Endothelial cell of umbilical vein (primary cell): ENCODE data around the gene BEAN1. TPM values are rescaled to one million over a fixed set of nuclear protein-coding genes. Genes with fewer than 3 reads are reported as not detected.

Experiments
- BruUV-seq: library from RNA; stranded (reverse); fragments of 400-500 nt; replicated peaks from 2 replicates; lab custom pipeline; 2021; lab: Mats Ljungman, UMichigan
- CTCF ChIA-PET: fragments of 300-600, 350-600 bp; sonication (Branson Sonifier 250); formaldehyde crosslinking; loops from one replicate; lab custom pipeline; 2021; ENCODE audit warnings: antibody characterized with exemption, inconsistent platforms; lab: Charles Lee
- POLR2A ChIA-PET: fragments of 300-600, 350-600 bp; sonication (Branson Sonifier 250); formaldehyde crosslinking; loops from one replicate; lab custom pipeline; 2021; ENCODE audit warnings: antibody characterized with exemption, inconsistent platforms; lab: Charles Lee
- DNase-seq: peaks from one replicate; pipeline ENCODE4 v3.0.0-alpha.2; 2011; ENCODE audit warnings: low read depth, low spot score
- FAIRE-seq: peaks from 2 replicates; lab custom pipeline; 2011; peaks lifted over from hg19 to GRCh38; lab: Jason Lieb, UNC
- H2AFZ ChIP-seq: 2 replicates; pipeline ENCODE4 v1.6.0; 2012; ENCODE audit warnings: low read depth, low read length, control low read depth, inconsistent platforms
- H3K27ac ChIP-seq: 2 replicates; pipeline ENCODE4 v1.5.1; 2011; ENCODE audit warnings: low read depth, mild to moderate bottlenecking, control low read depth, low read length, moderate library complexity; ENCODE audit not compliant: insufficient read depth
- H3K27me3 ChIP-seq, 2 experiments: 2 replicates each; pipeline versions ENCODE4 v1.6.0 to v1.6.1; 2011; ENCODE audit warnings: low read length in 2 of 2, mixed read lengths in 1 of 2; ENCODE audit not compliant: control insufficient read depth in 2 of 2, insufficient read depth in 2 of 2
- H3K36me3 ChIP-seq, 2 experiments: 2 replicates in 1 of 2; 3 replicates in 1 of 2; pipeline ENCODE4 v1.5.1; 2011; ENCODE audit warnings: low read length in 2 of 2, mild to moderate bottlenecking in 1 of 2, moderate library complexity in 1 of 2; ENCODE audit not compliant: control insufficient read depth in 2 of 2, insufficient read depth in 2 of 2; ENCODE audit errors: extremely low read depth in 1 of 2
- H3K4me1 ChIP-seq: 3 replicates; pipeline ENCODE4 v1.5.1; 2011; ENCODE audit warnings: mild to moderate bottlenecking, low read length; ENCODE audit not compliant: control insufficient read depth, insufficient read depth; ENCODE audit errors: extremely low read depth
- H3K4me2 ChIP-seq: 2 replicates; pipeline ENCODE4 v1.6.1; 2011; ENCODE audit warnings: low read length, control low read depth, mixed read lengths; ENCODE audit not compliant: insufficient read depth
- H3K4me3 ChIP-seq, 3 experiments: fragments of 200-600 bp in 1 of 3; sonication (generic), shearing (Covaris generic) in 1 of 3; replicated peaks in 1 of 3; 2 replicates each; pipeline ENCODE4 v1.5.1; 2011 to 2016; ENCODE audit warnings: control low read depth in 3 of 3, low read length in 3 of 3, mild to moderate bottlenecking in 2 of 3, inconsistent platforms in 1 of 3, low read depth in 1 of 3, moderate library complexity in 1 of 3; ENCODE audit not compliant: insufficient read depth in 1 of 3
- H3K79me2 ChIP-seq: 2 replicates; pipeline ENCODE4 v1.6.0; 2012; ENCODE audit warnings: low read length, inconsistent platforms; ENCODE audit not compliant: control insufficient read depth, insufficient read depth
- H3K9ac ChIP-seq: replicated peaks from 2 replicates; pipeline ENCODE3; 2011; ENCODE audit warnings: low read length, control low read depth; ENCODE audit not compliant: insufficient read depth; ENCODE audit errors: extremely low read depth
- H3K9me1 ChIP-seq: replicated peaks from 3 replicates; pipeline ENCODE4 v1.6.0; 2011; ENCODE audit warnings: mild to moderate bottlenecking, low read length; ENCODE audit not compliant: control insufficient read depth, insufficient read depth; ENCODE audit errors: extremely low read depth
- H3K9me3 ChIP-seq: replicated peaks from 2 replicates; pipeline ENCODE4 v1.5.1; 2012; ENCODE audit warnings: low read length, inconsistent platforms; ENCODE audit not compliant: control insufficient read depth, insufficient read depth
- H4K20me1 ChIP-seq: replicated peaks from 2 replicates; pipeline ENCODE3; 2011; ENCODE audit warnings: mild to moderate bottlenecking, low read length; ENCODE audit not compliant: control insufficient read depth, insufficient read depth; ENCODE audit errors: extremely low read depth
- EZH2 ChIP-seq: IDR thresholded peaks from 2 replicates; pipeline ENCODE4 v1.6.1; 2012; ENCODE audit warnings: borderline replicate concordance, low read depth, mild to moderate bottlenecking, moderate library complexity, low read length, inconsistent platforms; ENCODE audit not compliant: severe bottlenecking
- FOS ChIP-seq: IDR thresholded peaks from 2 replicates; pipeline ENCODE4 v1.6.1; 2011; ENCODE audit warnings: mild to moderate bottlenecking, low read length, moderate library complexity, borderline replicate concordance; ENCODE audit not compliant: insufficient read depth
- GATA2 ChIP-seq: IDR thresholded peaks from 2 replicates; pipeline ENCODE4 v1.7.0; 2011; ENCODE audit warnings: low read depth, mild to moderate bottlenecking, moderate library complexity, mixed read lengths, low read length; ENCODE audit not compliant: insufficient read length, insufficient read depth
- JUN ChIP-seq: IDR thresholded peaks from 2 replicates; pipeline ENCODE4 v1.6.1; 2011; ENCODE audit warnings: borderline replicate concordance, low read depth; ENCODE audit not compliant: insufficient read length, insufficient read depth
- MAX ChIP-seq: IDR thresholded peaks from 2 replicates; pipeline ENCODE4 v1.6.1; 2011; ENCODE audit not compliant: insufficient read depth, insufficient read length
- MYC ChIP-seq: IDR thresholded peaks from one replicate; pipeline ENCODE4 v1.6.1; 2011; ENCODE audit warnings: mild to moderate bottlenecking, low read depth, low read length
- POLR2AphosphoS5 ChIP-seq: IDR thresholded peaks from 2 replicates; pipeline ENCODE4 v1.6.1; 2012; ENCODE audit warnings: low read depth, mild to moderate bottlenecking, control low read depth, low read length, moderate library complexity; ENCODE audit not compliant: insufficient read depth
- dilution Hi-C: fragments of 300-500 bp; cut with MboI; formaldehyde crosslinking; loops from one replicate; pipeline ENCODE4 v1.15.0; 2019; ENCODE audit warnings: low sequenced_read_pairs; ENCODE audit not compliant: extremely low pct_ligation_motif_present
- intact Hi-C: fragments of 100-400 bp; cut with micrococcal nuclease; formaldehyde crosslinking; loops from one replicate; pipeline ENCODE4 v1.10.0; 2022
- polyA plus RNA-seq, 4 experiments: library from polyadenylated mRNA; depleted of rRNA in 3 of 4; stranded (reverse) in 3 of 4; unstranded in 1 of 4; fragments of >200 nt; gene quantifications; 2 replicates each; pipeline versions ENCODE4 v1.2.1 to v1.2.3, GENCODE V29; 2011 to 2012; ENCODE audit warnings: missing spikeins in 1 of 4
- total RNA-seq: library from RNA; stranded (reverse); gene quantifications from 2 replicates; pipeline ENCODE4 v1.2.3, GENCODE V29; 2021
- TF ChIP-seq, protein P1 (sequence below), 2 donors: IDR thresholded peaks; 1 replicate in 1 of 2; 2 replicates in 1 of 2; pipeline ENCODE4 v1.5.1; 2011; ENCODE audit warnings: low read length in 2 of 2, mild to moderate bottlenecking in 2 of 2, moderate library complexity in 2 of 2, control low read depth in 1 of 2, inconsistent platforms in 1 of 2, low read depth in 1 of 2; ENCODE audit not compliant: insufficient read depth in 1 of 2; ENCODE audit errors: extremely low read depth in 1 of 2

Gene BEAN1
- total and polyA plus RNA-seq, 2 donors (not counting 3 experiments of a cell fraction or from before 2014, with no cell fraction given) = not detected

DNA sequence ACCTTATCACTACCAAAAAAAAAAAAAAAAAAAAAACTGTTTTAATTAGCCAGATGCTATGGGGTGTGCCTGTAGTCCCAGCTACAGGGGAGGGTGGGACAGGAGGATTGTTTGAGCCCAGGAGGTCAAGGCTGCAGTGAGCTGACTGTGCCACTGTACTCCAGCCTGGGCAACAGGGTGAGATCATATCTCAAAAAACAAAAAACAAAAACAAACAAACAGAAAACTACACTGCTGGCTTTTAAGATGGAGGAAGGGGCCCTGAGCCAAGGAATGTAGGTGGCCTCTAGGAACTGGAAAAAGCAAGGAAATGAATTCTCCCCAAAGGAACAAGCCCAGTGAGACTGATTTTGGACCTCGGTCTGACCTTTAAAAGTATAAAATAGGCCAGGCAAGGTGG is 61.4 kb downstream of the BEAN1 start:
- intact Hi-C loops (no loop called here), dilution Hi-C loops (no loop called here)
- no peak for FAIRE-seq
- Histone ChIP-seq H3K4me3 (no peak overlapping the region), H3K9me1 (no peaks in the 10 kb centered on the region), H3K79me2 (no peaks in the 10 kb centered on the region), H3K27ac (no peak overlapping the region), H3K4me1 (peaks cover 2% of the 10 kb centered on the region), H3K27me3 (no peaks in the 10 kb centered on the region), H2AFZ (no peak overlapping the region), H4K20me1 (no peaks in the 10 kb centered on the region), H3K36me3 (no peaks in the 10 kb centered on the region), H3K9me3 (no peaks in the 10 kb centered on the region), H3K4me2 (no peak overlapping the region), H3K9ac (no peak overlapping the region)
- no TSS peak for BruUV-seq
- TF ChIP-seq EZH2 (no peak), MAX (no peak), MYC (no peak), GATA2 (no peak), FOS (no peak), POLR2AphosphoS5 (no peak), JUN (no peak)
- TF ChIP-seq, protein P1, sequence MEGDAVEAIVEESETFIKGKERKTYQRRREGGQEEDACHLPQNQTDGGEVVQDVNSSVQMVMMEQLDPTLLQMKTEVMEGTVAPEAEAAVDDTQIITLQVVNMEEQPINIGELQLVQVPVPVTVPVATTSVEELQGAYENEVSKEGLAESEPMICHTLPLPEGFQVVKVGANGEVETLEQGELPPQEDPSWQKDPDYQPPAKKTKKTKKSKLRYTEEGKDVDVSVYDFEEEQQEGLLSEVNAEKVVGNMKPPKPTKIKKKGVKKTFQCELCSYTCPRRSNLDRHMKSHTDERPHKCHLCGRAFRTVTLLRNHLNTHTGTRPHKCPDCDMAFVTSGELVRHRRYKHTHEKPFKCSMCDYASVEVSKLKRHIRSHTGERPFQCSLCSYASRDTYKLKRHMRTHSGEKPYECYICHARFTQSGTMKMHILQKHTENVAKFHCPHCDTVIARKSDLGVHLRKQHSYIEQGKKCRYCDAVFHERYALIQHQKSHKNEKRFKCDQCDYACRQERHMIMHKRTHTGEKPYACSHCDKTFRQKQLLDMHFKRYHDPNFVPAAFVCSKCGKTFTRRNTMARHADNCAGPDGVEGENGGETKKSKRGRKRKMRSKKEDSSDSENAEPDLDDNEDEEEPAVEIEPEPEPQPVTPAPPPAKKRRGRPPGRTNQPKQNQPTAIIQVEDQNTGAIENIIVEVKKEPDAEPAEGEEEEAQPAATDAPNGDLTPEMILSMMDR (IDR thresholded peaks at IDR 0.05; ENCODE audit: extremely low read depth in 1 of 2, insufficient read depth in 1 of 2, low read depth in 1 of 2, low read length in 2 of 2) = no peak
- ChIA-PET POLR2A (no interaction called here), CTCF (interaction anchor here (0.7 to 2.0 kb wide), 5 partner anchors 12 to 146 kb away, joined by 3 to 12 read pairs (median 4); no protein-coding TSS in a partner anchor)
- DNase-seq = no peak
